ENCODE results near the gene RRP7A.
"Not testable (repeated sequence)": the region's sequence is repeated elsewhere in the genome, so short reads cannot be mapped to it uniquely, and the experiment has no call there.

RRP7A gene

GRCh38 chr22:42519525-42520401, at the start of gene RRP7A:
TSS of gene RRP7A (minus strand) at chr22:42519796. CDS start at chr22:42519786, 10 bp downstream.
- peak; percentile 78 for DNase-seq (ENCODE audit: low read depth)

- DNase-seq (ENCODE audit: low read depth): not testable (repeated sequence)
Observed at GRCh38 chr22:42567950-42568349, 48.4 kb upstream of the RRP7A start.

- no peak for DNase-seq (ENCODE audit: low read depth)
Observed at GRCh38 chr22:42565956-42566355, 46.4 kb upstream of the RRP7A start.

GRCh38 chr22:42564699-42565098, 45.1 kb upstream of the RRP7A start:
- DNase-seq (ENCODE audit: low read depth): no peak

GRCh38 chr22:42563943-42564342, 44.3 kb upstream of the RRP7A start:
- DNase-seq (ENCODE audit: low read depth): not testable (repeated sequence)

GRCh38 chr22:42562684-42563083, 43.1 kb upstream of the RRP7A start:
- DNase-seq (ENCODE audit: low read depth): no peak

GRCh38 chr22:42562279-42562678, 42.7 kb upstream of the RRP7A start:
- DNase-seq (ENCODE audit: low read depth): no peak

- no peak for DNase-seq (ENCODE audit: low read depth)
Observed at GRCh38 chr22:42561856-42562255, 42.3 kb upstream of the RRP7A start.

GRCh38 chr22:42560781-42561180, 41.2 kb upstream of the RRP7A start:
- DNase-seq (ENCODE audit: low read depth): no peak

- no peak for DNase-seq (ENCODE audit: low read depth)
Observed at GRCh38 chr22:42560381-42560780, 40.8 kb upstream of the RRP7A start.

- peak; percentile 78 for DNase-seq (ENCODE audit: low read depth)
Observed at GRCh38 chr22:42553475-42554361, 34.1 kb upstream of the RRP7A start, which contains the start of gene SERHL2. TSS of gene SERHL2 (plus strand) at chr22:42553956. CDS start at chr22:42554021, 65 bp downstream.

- DNase-seq (ENCODE audit: low read depth): not testable (repeated sequence)
Observed at GRCh38 chr22:42552294-42552647, 32.7 kb upstream of the RRP7A start.

- DNase-seq (ENCODE audit: low read depth): no peak
Observed at GRCh38 chr22:42549331-42550060, 29.9 kb upstream of the RRP7A start.

GRCh38 chr22:42548597-42549330, 29.2 kb upstream of the RRP7A start:
- DNase-seq (ENCODE audit: low read depth): no peak

- DNase-seq (ENCODE audit: low read depth): not testable (repeated sequence)
Observed at GRCh38 chr22:42548126-42548525, 28.5 kb upstream of the RRP7A start.

- no peak for DNase-seq (ENCODE audit: low read depth)
Observed at GRCh38 chr22:42547562-42547961, 28.0 kb upstream of the RRP7A start.

- DNase-seq (ENCODE audit: low read depth): no peak
Observed at GRCh38 chr22:42544686-42545085, 25.1 kb upstream of the RRP7A start.

- DNase-seq (ENCODE audit: low read depth): not testable (repeated sequence)
Observed at GRCh38 chr22:42539236-42539771, 19.7 kb upstream of the RRP7A start.

GRCh38 chr22:42537199-42537831, 17.7 kb upstream of the RRP7A start:
- DNase-seq (ENCODE audit: low read depth): not testable (repeated sequence)

- DNase-seq (ENCODE audit: low read depth): not testable (repeated sequence)
Observed at GRCh38 chr22:42536634-42537033, 17.0 kb upstream of the RRP7A start.

GRCh38 chr22:42536166-42536565, 16.6 kb upstream of the RRP7A start:
- no peak for DNase-seq (ENCODE audit: low read depth)

Data from activated T-cell treated with anti-CD3 and anti-CD28 coated beads for 24 hours (primary cell).